Peyer's patch (tissue), 4 donors: ENCODE data around the gene LRP2BP.

Source experiments
- POLR2A ChIP-seq, 2 donors: fragments of 450-650 bp; IDR thresholded peaks; one replicate each; pipeline ENCODE4 v1.5.1; 2017; ENCODE audit warnings: antibody characterized with exemption in 2 of 2, mild to moderate bottlenecking in 2 of 2, moderate library complexity in 2 of 2
- TF ChIP-seq, protein P1 (sequence below), 6 experiments: fragments of 450-650 bp in 4 of 6; fragments of 200-600 bp in 2 of 6; sonication (generic) in 1 of 6; IDR thresholded peaks; one replicate each; pipeline ENCODE4 v1.5.1; 2017 to 2019; ENCODE audit warnings: antibody characterized with exemption in 6 of 6, mild to moderate bottlenecking in 3 of 6, moderate library complexity in 1 of 6

GRCh38 chr4:185322803-185323202, 72.9 kb downstream of the LRP2BP start:
- TF ChIP-seq POLR2A (IDR thresholded peaks at IDR 0.05) = no peak
- TF ChIP-seq, protein P1, sequence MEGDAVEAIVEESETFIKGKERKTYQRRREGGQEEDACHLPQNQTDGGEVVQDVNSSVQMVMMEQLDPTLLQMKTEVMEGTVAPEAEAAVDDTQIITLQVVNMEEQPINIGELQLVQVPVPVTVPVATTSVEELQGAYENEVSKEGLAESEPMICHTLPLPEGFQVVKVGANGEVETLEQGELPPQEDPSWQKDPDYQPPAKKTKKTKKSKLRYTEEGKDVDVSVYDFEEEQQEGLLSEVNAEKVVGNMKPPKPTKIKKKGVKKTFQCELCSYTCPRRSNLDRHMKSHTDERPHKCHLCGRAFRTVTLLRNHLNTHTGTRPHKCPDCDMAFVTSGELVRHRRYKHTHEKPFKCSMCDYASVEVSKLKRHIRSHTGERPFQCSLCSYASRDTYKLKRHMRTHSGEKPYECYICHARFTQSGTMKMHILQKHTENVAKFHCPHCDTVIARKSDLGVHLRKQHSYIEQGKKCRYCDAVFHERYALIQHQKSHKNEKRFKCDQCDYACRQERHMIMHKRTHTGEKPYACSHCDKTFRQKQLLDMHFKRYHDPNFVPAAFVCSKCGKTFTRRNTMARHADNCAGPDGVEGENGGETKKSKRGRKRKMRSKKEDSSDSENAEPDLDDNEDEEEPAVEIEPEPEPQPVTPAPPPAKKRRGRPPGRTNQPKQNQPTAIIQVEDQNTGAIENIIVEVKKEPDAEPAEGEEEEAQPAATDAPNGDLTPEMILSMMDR (IDR thresholded peaks at IDR 0.05) = no peak
